GM12872 (cell line): Measurements from ENCODE around the gene PAMR1.

Source experiments
- TF ChIP-seq, protein P1 (sequence below): IDR thresholded peaks from 3 replicates; pipeline ENCODE4 v1.5.1; 2011; ENCODE audit warnings: low read depth, mild to moderate bottlenecking, low read length, moderate library complexity; ENCODE audit not compliant: insufficient read depth

Gene PAMR1

DNA sequence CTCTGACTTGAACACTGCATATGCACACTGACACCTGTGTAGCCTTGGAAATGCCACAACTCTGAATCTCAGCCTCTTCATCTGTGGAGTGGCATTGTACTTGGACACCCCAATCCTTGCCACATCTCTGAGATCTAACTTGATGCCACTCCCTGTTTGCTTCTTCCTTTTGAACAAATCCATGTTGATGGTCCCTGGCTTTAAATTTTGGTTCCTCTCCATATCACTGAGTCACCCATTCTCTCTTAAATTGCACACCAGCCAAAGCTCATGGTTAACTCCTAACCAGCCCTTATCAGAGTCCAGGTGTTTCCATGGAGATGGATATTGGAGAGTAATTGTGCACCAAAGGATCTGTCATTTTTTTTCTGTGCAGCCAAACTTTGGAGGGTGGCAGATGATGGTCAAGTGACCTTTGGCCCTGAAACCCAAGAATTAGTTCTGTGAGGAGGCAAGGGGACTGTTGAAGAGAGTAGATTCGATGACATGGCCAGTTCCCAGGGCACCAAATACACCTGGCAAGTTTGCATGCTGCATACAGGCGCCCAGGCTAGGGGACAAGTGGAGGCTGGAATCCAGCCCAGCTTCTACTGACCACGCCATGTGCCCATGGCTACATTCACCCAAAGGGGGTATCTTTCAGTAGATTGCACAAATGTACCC lies 25.1 kb upstream of the PAMR1 start:
- TF ChIP-seq, protein P1, sequence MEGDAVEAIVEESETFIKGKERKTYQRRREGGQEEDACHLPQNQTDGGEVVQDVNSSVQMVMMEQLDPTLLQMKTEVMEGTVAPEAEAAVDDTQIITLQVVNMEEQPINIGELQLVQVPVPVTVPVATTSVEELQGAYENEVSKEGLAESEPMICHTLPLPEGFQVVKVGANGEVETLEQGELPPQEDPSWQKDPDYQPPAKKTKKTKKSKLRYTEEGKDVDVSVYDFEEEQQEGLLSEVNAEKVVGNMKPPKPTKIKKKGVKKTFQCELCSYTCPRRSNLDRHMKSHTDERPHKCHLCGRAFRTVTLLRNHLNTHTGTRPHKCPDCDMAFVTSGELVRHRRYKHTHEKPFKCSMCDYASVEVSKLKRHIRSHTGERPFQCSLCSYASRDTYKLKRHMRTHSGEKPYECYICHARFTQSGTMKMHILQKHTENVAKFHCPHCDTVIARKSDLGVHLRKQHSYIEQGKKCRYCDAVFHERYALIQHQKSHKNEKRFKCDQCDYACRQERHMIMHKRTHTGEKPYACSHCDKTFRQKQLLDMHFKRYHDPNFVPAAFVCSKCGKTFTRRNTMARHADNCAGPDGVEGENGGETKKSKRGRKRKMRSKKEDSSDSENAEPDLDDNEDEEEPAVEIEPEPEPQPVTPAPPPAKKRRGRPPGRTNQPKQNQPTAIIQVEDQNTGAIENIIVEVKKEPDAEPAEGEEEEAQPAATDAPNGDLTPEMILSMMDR, result no peak

DNA sequence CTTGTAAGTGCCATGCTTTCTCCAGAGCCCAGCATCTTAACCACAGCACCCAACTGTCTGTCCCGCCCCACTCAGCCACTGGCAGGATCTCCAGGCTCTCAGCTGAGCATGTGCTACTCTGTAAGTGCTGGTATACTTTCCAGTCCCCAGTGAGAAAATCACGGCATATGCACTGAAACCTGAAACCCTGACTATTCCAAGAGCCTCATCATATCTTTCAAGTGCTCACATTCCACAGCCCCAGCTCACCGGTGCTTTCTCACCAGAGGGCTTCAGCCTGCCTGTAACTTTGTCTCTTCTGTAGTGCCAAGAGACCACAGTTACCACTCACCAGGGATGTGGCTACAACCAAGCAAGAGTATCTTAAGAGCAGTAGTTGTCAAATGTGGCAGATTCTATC lies 24.4 kb upstream of the PAMR1 start:
- TF ChIP-seq, protein P1, result no peak

DNA sequence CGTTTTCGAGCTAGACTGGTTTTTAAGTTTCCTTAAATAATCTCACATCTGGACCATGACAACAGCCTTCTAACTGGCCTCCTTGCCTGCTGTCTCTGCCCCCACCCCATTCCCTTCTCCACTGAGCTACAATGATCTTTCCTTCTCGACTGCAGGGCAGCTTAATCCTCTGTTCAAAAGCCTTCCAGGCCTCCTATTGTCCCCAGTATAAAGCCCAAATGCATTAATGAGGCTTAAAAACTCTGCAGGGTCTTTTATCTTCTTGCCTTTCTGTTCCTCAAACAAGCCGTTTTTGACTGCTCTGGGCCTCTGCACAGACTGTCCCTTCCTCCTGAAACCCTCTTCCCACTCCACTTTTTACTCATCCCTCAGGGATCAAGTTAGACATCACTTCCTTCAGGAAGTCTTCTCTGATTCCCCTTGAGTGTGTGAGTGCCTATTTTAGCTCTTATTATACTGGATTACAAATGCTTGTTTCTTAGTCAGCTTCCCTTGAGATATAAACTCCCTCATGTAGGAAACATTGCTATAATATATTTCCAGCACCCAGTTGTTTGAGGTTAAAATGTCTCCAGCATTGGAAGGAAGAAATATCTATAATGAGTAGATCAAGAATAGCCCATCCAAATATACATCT lies 23.6 kb upstream of the PAMR1 start:
- TF ChIP-seq, protein P1, result no peak

DNA sequence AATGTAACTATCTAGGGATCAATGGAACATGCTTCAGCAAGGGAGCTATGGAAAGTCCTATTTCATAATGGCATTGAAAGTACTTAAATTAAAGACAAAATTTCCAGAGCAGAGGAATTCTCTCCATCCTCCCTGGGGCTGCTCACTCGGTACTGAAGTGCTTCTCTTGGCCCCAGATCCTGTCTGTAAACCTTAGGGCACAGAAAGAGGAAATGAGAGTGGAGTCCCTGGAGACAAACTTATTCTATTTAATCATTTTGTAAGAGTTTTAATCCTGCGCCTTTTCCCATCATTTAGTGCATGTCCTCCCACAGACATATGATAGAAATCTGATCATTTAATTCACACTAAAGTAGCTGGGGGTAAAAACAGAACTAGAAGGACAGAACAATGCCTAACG lies 20.9 kb upstream of the PAMR1 start:
- TF ChIP-seq, protein P1, result no peak

DNA sequence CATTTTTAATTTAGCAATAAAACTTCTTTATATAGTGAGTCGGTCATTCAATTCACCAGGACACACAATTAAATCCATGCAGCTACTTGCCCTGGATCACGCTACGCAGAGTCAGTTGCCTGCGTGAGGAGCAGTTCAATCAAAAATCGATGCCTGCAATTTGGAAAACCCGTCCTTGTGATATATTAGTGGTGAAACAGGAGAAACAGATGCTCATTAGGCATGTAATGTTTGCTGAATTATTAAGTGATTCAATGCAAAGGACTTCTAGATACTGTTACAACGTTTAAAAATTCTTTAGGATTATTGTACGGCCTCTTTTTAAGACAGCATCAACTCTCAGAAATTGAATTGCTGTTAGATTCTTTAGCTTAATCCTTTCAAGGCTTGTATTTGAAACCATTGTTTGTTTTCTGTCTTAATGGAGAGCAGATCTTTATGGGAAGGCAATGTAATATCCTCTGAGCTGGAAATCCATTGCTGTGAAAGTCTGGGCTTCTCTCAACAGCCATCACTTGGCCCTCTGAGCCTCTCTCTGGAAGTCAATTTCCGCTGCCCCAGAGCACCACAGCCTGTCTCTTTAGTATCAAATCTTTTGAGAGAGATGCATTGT lies 20.1 kb upstream of the PAMR1 start:
- TF ChIP-seq, protein P1, result no peak

DNA sequence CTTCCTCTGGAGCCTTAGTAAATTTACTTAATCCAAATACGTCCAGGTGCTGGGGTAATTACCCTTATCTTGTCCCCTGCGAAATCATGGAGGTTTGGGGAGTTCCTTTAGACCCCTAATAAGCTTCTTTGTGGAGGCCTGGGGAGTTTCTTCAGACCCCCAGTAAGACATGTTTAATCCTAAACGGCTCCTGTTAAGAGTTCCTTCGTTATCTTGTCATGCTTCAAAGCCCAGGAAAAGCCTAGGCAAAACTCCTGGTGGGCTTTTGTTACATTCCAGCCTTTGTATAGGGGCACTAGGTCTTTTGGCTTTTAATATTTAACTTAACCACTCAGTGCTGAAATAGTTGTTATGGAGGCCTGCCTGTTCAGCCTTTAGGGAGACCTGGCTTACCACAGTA lies 18.1 kb upstream of the PAMR1 start:
- TF ChIP-seq, protein P1, result no peak

DNA sequence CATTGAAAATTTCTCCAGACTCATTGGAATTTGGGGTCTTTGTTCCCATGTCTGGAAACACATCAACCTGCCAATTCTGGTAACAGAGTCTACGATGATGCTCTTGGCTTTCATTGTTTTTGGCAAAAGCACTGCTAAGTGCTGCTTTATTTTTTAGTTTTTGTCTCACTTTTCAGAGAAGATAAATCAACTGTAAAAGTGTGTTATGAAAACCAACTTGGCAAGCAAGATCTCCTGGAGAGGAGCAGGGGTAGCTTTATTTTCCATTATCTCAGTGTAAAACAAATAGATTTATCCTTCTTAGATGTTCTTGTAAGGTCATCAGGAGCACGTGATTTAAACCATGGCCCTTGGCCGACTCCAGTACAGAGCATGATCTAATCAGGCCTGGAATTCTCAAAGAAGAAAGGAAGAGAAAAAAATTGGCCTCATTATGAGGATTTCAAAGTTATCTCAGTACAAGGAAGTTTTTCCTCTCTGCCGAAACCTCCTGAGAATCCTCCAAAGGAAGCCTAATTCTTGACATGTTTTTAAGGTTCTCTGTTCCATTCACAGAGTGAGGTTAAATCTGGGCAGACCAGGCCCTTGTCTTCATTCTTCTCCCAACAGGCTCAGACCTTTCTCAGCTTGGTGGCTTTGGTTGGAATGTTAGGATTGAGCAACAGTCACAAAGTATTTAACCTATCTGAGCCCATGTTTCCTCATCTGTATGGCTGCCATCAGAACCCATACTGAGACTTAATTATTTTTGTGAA lies 16.4 kb upstream of the PAMR1 start:
- TF ChIP-seq, protein P1, result no peak
